NCI-H2196 treated with DMSO at 0.1 percent for 48 hours (cell line): ENCODE results near the gene MORF4L1.
"Not testable (repeated sequence)": the region's sequence is repeated elsewhere in the genome, so short reads cannot be mapped to it uniquely, and the experiment has no call there.

Experiments
- DNase-seq: peaks from one replicate; lab custom pipeline; 2025; ENCODE audit not compliant: unreplicated experiment; lab: John Stamatoyannopoulos, UW

Gene MORF4L1

DNA sequence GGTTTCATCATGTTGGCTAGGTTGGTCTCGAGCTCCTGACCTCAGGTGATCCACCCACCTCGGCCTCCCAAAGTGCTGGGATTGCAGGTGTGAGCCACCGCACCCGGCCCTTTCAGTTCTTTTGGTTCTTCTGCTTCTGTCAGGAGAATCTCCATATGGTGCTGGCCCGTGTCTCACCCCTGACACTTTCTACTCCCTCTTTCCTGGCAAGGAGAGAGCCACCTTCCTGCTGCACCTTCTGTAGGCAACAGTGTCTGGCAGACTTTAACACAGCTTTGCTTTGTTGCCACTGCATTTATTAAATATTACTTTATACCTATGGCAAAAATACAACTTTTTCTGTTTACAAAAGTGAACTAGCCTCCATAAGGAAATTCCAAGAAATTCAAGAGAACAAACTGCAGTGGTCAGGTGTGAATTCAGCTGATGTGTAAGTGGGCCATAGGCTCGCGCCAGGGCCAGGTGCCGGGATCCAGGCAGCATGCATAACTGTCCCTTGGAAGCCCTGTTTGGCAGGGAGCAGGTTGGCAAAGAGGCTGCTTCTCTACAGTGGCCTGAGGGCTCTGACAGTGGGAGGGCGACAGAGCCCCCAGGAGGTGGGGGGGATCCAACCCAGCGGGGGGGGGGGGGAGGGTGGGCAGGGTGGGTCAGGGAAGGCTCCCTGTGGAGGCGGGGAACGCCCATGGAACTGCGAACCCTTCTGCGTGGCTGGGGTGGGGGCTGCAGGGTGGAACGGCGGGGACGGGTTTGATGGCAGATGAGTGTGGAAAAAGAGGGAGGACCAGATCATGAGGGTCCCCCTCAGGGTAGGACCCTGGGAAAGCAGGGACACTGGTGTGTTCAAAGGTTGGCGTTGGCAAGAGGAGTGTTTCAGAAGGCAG, 51.0 kb downstream of the MORF4L1 start:
- no peak for DNase-seq

DNA sequence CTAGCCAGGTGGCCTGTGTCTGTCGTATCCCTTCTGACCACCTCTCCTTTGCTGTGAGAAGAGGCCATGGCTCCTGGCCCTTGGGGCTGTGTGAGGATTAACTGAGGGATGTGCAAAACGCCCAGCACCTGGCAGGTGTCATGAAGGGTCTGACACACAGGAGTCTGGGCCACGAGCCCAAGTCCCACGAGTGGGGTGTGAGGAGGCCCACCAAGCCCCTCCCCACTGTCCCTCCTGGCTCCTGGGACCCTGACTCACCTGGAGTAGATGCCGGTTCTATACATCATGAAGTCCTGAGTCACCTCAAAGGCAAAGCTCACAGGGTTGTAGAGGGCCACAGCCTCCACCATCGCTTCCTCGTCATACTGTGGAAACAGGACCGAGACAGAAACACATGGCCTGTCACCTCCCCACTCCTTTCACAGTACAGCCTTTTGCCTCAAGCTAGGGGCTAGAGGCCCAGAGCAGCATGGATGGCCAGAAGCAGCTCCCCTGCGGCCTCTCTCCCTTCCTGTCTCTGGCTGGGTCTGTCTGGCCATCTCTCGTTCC, 52.5 kb downstream of the MORF4L1 start:
- no peak for DNase-seq

DNA sequence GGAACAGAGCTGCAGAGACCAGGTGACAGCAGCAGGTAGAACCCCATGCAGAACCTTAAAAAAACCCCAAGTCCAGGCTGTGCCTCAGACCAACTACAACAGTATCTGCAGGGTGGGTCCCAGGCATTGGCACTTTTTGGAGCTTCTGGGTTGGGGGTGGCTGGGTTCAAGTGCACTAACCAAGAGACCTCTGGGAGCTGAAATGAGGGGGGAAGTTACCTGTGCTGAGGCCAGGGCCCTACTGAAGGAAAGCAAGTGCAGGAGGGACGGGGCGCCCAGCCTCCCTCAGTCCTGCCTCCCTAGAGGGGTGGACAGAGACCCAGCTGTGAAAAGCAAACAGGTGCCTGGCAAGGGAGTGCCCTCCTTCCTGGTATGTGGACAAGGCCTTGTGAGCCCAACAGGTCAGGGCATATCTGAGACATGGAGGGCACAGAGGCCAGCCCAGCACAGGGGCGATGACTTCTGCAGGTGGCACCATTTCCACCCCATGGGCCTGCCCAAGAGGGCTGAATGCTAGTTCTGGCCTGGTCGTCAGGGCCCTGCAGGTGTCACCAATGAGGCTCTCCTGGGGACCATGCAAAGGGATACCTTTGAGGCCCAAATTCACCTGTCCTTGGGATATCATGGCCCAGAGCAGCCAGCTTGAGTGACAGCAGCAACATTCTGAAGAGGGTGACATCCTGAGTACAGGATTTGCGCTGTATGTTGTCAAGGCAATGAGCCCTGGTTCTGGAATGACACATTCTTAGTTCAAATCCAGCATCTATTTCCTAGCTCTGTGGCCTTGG, 53.5 kb downstream of the MORF4L1 start:
- no peak for DNase-seq

DNA sequence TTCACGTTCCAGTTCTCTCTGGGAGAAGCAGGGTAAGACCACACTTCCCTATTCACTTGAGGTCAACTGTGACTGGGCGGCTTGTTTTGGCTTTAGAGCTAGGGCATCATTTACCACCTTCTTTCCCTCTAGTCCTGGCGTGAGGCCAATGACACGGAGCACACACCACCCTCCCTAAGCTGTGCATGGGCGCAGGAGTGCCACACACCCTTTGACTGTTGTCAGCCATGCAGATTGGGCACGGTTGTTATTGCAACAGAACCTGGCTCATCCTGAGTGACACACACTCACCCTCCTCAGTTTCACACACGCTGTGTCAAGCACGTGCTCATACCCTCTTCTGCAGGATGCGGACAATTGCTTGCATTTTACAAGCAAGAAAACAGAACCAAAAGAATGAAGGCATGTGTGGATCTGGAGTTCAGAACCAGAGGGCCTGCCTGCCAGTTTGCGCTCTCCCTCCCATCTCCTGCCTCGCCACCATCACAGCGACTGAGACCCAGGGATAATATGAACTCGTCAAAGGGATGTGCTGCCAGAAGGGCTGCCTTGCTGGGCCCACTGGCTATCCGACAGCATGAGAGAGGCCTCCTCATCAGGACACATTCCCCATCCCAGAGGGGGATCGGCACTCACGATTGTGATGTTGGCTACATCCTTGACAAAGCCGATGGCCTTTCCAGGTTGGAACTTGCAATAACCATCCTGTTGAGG, 54.5 kb downstream of the MORF4L1 start:
- no peak for DNase-seq

DNA sequence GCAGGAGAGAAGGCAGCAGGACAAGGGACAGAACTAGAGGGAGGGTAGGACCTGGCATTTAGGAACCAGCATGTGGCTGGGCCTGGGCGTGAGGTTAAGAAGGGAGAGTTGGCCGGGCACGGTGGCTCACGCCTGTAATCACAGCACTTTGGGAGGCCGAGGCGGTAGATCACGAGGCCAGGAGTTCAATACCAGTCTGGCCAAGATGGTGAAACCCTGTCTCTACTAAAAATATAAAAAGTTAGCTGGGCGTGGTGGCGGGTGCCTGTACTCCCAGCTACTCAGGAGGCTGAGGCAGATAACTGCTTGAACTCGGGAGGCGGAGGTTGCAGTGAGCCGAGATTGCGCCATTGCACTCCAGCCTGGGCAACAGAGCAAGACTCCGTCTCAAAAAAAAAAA, 55.5 kb downstream of the MORF4L1 start:
- not testable (repeated sequence) for DNase-seq

- DNase-seq, result no peak
These were observed 56.0 kb downstream of the MORF4L1 start for GRCh38 chr15:78928616-78929093.

DNA sequence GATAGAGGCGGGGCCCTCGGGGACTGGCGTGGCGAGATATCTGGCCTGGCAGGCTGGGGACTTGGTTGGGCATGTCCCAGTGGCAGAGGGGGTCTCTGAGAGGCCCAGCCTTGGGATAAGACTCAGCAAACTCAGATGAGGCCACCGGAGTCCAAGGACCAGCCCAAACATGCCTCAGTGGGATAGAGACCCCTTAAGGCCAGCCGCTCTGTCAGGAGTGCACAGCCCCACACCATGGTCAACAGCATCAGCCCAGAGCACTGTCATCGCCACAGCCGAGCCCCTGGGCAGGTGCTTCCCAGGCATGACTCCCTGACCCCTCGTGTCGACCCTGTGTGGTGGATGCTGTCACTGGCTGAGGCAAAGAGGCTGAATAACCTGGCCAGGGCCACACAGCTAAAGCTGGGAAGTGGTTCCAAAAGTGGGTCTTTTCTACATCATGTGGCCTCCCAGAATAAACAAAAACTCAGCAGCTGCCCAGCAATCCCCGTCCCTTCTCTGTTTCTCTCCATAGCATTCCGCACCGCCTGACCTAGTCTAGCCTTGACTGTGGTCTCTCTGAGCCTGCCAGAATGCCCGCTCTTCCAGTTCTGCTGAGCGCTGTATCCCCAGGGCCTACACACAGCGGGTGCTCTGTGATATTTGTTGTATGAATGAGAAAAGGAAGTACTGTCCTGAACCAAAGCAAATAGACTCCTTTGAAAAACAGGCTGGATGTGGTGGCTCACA, 57.0 kb downstream of the MORF4L1 start:
- no peak for DNase-seq

- DNase-seq, result peak; percentile 41
These were observed 58.1 kb downstream of the MORF4L1 start for GRCh38 chr15:78930577-78931388.

- DNase-seq, result no peak
These were observed 59.0 kb downstream of the MORF4L1 start for GRCh38 chr15:78931439-78932257.

- no peak for DNase-seq
These were observed 59.6 kb downstream of the MORF4L1 start for GRCh38 chr15:78932258-78932808.

DNA sequence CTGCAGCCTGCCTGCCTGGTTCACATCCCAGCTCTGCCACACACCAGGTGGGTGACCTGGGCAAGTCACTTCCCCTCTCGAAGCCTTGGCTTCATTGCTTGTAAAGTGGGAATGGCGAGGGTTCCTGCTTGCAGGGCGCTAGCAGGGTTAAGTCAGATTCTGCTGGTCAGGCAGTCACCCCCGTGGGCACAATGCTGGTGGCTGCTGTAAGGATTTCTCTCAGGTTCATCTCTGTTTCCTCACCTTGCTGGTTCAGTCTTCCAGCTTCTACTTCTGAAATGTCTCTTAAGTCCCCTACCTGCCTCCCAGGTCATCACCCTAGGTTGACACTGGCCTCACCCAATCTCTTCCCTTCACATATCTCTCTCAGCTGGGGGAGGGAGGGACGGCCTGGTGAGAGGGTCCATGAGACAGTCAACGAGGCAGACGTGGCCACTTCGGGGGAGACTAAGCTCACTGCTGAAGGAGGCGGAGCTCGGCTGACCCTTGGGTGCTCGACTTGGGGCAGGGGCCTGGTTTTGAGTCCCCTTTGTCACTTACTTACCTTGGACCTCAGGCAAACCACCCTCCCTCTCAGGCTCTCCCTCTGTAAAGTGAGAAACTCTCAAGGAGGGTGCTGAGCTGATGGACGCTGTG, 60.6 kb downstream of the MORF4L1 start:
- DNase-seq, result no peak

- DNase-seq, result no peak
These were observed 61.3 kb downstream of the MORF4L1 start for GRCh38 chr15:78933823-78934654.

- DNase-seq, result no peak
These were observed 61.9 kb downstream of the MORF4L1 start for GRCh38 chr15:78934655-78935023.

DNA sequence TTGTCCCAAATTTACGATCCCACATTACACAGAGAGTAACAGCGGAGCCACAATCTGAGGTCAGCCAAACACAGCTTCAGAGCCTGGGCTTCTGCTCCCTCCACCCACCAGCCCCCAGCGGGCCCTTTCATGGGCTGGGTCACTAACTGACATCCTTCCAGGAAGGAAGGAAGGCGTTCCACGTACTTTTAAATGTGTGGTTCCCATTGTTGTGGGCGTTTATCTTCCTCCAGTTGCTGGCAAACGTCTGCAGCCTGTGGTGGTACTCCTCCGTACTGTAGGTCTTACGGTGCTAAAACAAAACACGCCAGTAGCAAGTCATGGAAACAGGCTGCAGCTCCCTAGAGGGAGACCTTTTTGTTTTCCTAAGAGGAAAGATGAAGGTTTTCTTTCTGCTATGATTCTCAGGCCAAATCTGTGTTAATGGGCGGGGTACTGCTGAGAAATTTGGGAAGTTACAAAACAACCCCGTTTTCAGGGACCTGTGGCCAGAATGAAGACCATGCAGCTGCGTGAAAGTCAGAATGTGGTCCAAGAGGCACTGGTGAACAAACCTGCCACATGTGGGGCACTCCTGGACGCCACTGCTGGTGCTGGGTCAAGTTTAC, 64.5 kb downstream of the MORF4L1 start:
- DNase-seq, result no peak

DNA sequence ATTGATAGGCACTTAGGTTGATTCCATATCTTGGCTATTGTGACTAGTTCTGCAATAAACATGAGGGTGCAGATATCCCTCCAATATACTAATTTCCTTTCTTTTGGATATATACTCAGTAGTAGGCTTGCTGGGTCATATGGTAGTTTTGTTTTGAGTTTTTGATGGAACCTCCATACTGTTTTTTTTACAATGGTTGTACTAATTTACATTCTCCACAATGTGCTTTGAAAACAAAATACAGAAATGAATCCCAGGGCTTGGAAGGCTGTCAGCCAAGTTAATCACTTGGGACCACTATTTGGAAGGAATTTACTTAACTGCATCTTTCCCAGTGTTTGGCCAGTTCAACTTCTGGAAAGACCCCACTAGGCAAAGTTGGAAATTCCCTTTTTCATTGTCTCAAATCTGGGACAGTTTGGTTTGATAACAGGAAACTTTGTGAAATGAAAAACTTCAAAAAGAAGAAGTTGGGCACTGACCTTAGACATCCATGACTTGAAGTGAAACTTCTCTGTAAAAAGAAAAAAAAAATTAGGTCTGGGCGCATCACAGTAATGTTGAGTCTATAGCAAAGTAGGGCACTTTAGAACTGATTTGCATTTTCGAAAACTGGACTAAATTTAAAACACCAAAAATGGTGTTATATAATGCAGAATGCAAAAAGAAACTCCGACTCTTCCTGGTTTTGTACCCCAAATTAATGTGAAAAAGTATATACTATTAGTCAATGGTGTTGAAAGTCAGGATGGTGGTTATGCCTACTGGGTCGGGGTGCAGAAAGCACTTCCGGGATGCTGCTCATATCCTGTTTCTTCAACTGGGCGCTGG, 66.2 kb downstream of the MORF4L1 start:
- DNase-seq, result no peak

- no peak for DNase-seq
These were observed 70.1 kb downstream of the MORF4L1 start for GRCh38 chr15:78942741-78943140.
